Measurements from ENCODE around the gene MTRF1. TPM values are rescaled to one million over a fixed set of nuclear protein-coding genes. Genes with fewer than 3 reads are reported as not detected.

MTRF1 gene
- 10 to 100 TPM in 6 of 9 donors, 1 to 10 TPM in 3; 8.3 to 12.0 (median 10.7) TPM for total RNA-seq
- 1 to 10 TPM; 8.8 to 9.2 TPM for polyA plus RNA-seq
- long read RNA-seq, donor 1, partial matches to known transcripts, result 1 of 13 reads
- long read RNA-seq, donor 1, other reads (novel, unspliced or antisense), result 8 of 13 reads
- long read RNA-seq, donor 2, partial matches to known transcripts, result 6 of 22 reads
- long read RNA-seq, donor 2, other reads (novel, unspliced or antisense), result 15 of 22 reads
- long read RNA-seq, donor 3, partial matches to known transcripts, result 1 of 10 reads
- long read RNA-seq, donor 3, other reads (novel, unspliced or antisense), result 9 of 10 reads

GRCh38 chr13:41263261-41263971, at the start of gene MTRF1:
TSS of gene MTRF1 (minus strand) at chr13:41263576. CDS start at chr13:41260907, 2,669 bp downstream.
- H3K9me3 ChIP-seq, result peaks cover 0 to 15% (median 4%) of the 10 kb centered on the region in 12 donors
- H3K36me3 ChIP-seq, result peaks cover 0 to 32% (median 17%) of the 10 kb centered on the region in 9 donors
- peak; percentile 93 to 98 (median 97) for ATAC-seq
- H3K27me3 ChIP-seq, result no peaks in the 10 kb centered on the region
- peak within 1 kb of the TSS; percentile 33 to 89 (median 84) for H3K27ac ChIP-seq
- intact Hi-C loops (cut with DNase I), result loop anchor here in 4 of 10 donors (5.0 to 10.0 kb wide), 5 partner anchors 49 to 491 kb away; partner anchors contain the start of genes KBTBD7 (in 3 of the 4), KBTBD6 (in 1 of the 4), MRPS31 (in 1 of the 4) and NAA16 (in 1 of the 4)
- H3K4me3 ChIP-seq, result peak within 1 kb of the TSS; percentile 41 to 85 (median 66)
- TF ChIP-seq POLR2A (IDR thresholded peaks at IDR 0.05) (peak in 1 of 2 donors; percentile 24), CTCF (IDR thresholded peaks at IDR 0.05) (no peak)
- H3K4me1 ChIP-seq, result peaks cover 0 to 14% (median 5%) of the 10 kb centered on the region in 12 donors
- WGBS, 4 donors, result 0 to 1% (median 0%) methylated on average over 32 of the region's 32 CpGs
- DNase-seq, result peak; percentile 83 to 87 (median 85)

- peak overlapping the region in 9 of 12 donors; percentile 71 to 100 (median 89) for H3K4me3 ChIP-seq
- 47 to 66% (median 57%) methylated on average over 5 of the region's 5 CpGs for WGBS, 4 donors
- no peak for DNase-seq
- peak overlapping the region in 5 of 12 donors; percentile 84 to 93 (median 92) for H3K27ac ChIP-seq
- H3K4me1 ChIP-seq, result peaks cover 0 to 45% (median 27%) of the 10 kb centered on the region in 12 donors
- H3K36me3 ChIP-seq, result peaks cover 0 to 8% (median 0%) of the 10 kb centered on the region in 9 donors
- TF ChIP-seq POLR2A (IDR thresholded peaks at IDR 0.05), result no peak
- no peak for TF ChIP-seq CTCF (IDR thresholded peaks at IDR 0.05)
- H3K27me3 ChIP-seq, result no peaks in the 10 kb centered on the region
- no peak for ATAC-seq
- H3K9me3 ChIP-seq, result no peaks in the 10 kb centered on the region
- intact Hi-C loops (cut with DNase I), result loop anchor here in 1 of 10 donors (5.0 kb wide), 1 partner anchor 51 kb away; the partner anchor contains the start of gene MTRF1
Measured at GRCh38 chr13:41313117-41313516, 49.7 kb upstream of the MTRF1 start.

- ATAC-seq (peak in 2 of 4 donors; percentile 17 to 29), DNase-seq (peak in 4 of 5 donors; percentile 26 to 51 (median 40))
- H3K27ac ChIP-seq, result peak overlapping the region in 11 of 12 donors; percentile 84 to 97 (median 92)
- intact Hi-C loops (cut with DNase I), result loop anchor here in 1 of 10 donors (5.0 kb wide), 1 partner anchor 50 kb away; the partner anchor contains the start of gene MTRF1
- peaks cover 0 to 3% (median 0%) of the 10 kb centered on the region in 9 donors for H3K36me3 ChIP-seq
- H3K9me3 ChIP-seq, result no peaks in the 10 kb centered on the region
- TF ChIP-seq CTCF (IDR thresholded peaks at IDR 0.05), result no peak
- no peak for TF ChIP-seq POLR2A (IDR thresholded peaks at IDR 0.05)
- 0 to 1% (median 1%) methylated on average over 11 of the region's 11 CpGs for WGBS, 4 donors
- peak overlapping the region; percentile 64 to 100 (median 80) for H3K4me3 ChIP-seq
- H3K4me1 ChIP-seq, result peaks cover 0 to 45% (median 27%) of the 10 kb centered on the region in 12 donors
- no peaks in the 10 kb centered on the region for H3K27me3 ChIP-seq
Measured at GRCh38 chr13:41312176-41312500, 48.8 kb upstream of the MTRF1 start.

Data from heart left ventricle (tissue), 16 donors.